ENCODE results near the gene LMBR1L. TPM values are rescaled to one million over a fixed set of nuclear protein-coding genes. Genes with fewer than 3 reads are reported as not detected.

LMBR1L gene
- 47.7 and 49.6 TPM in 2 replicates for total RNA-seq (2021; fragmentation: NEBNext Ultra II Directional; extraction: Animal tissue kit (Norgen Biotek cat#: 25700))
- polyA plus RNA-seq (2011; rRNA removed), result 36.6 and 54.6 TPM in 2 replicates
- polyA plus RNA-seq (2011; cell fraction: cytosol; rRNA removed), result 42.5 TPM
- polyA plus RNA-seq (2011; cell fraction: nucleus; rRNA removed), result 180 TPM
- 30.8 to 52.0 TPM (median 47.4 TPM) in 4 replicates for polyA plus RNA-seq (2012, experiment 1 of 2)
- polyA plus RNA-seq (2012, experiment 2 of 2), result 37.8 TPM
- 30.1 TPM for polyA plus RNA-seq (2013, experiment 1 of 2)
- 33.4 TPM for polyA plus RNA-seq (2013, experiment 2 of 2)
- polyA minus RNA-seq (2011; rRNA and poly(A)+ RNA removed), result 99.6 and 107 TPM in 2 replicates
- 35.4 TPM for polyA minus RNA-seq (2011; cell fraction: cytosol; rRNA and poly(A)+ RNA removed)
- polyA minus RNA-seq (2011; cell fraction: nucleus; rRNA and poly(A)+ RNA removed), result 78.7 TPM
- long read RNA-seq, experiment 1, transcript LMBR1L-201 (17 exons, 2,934 nt), result major isoform, 5 of 11 reads
- long read RNA-seq, experiment 1, partial matches to known transcripts, result 2 of 11 reads
- long read RNA-seq, experiment 1, other reads (novel, unspliced or antisense), result 4 of 11 reads
- long read RNA-seq, experiment 2, transcript LMBR1L-201 (17 exons, 2,934 nt), result major isoform, 6 of 14 reads
- long read RNA-seq, experiment 2, partial matches to known transcripts, result 2 of 14 reads
- long read RNA-seq, experiment 2, other reads (novel, unspliced or antisense), result 6 of 14 reads

DNA sequence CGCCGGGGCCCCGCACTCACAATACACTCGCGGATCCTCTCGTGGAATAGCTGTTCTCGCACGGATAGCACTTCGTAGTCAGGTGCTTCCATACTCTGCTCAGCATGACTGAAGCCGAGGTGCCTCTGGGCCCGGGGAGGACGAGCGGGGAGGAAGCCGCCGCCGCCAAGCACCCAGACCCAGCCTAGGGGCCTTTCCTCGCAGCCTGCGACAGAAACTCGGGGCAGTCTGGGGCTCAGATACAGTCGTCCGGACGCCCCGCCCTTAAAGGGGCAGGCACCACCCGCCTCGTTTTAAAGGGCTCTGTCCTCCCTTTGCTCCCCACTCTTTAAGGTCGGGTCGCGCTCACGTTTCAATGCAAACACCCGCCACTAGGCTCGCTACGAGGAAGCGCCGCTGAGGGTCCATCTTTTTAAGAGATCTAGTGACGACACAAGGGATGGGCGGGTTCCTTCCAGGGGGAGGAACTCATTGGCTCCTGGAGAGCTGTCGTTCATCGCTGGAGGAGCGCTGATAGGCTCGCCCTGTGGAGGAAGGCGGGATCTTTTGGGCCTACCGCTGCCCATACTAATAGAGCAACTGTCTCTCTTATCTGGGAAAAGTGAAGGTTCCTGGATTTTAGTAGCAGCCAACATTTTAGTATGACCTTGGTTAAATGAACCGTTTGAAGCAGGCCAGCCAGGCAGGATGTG lies at the start of gene LMBR1L:
TSS of gene LMBR1L (minus strand) at position 384 of the 692 bp plus-strand sequence. CDS start at position 92, 292 bp downstream.
- H3K4me1 ChIP-seq (replicated peaks in 1 of 4; ENCODE audit: control insufficient read depth in 3 of 4, insufficient read depth in 4 of 4, low read length in 3 of 4), result peaks cover 0 to 10% (median 2%) of the 10 kb centered on the region in 4 experiments; a peak in 3 of 7 replicates
- peak within 1 kb of the TSS; percentile 49 for H3K56ac ChIP-seq (replicated peaks; ENCODE audit: insufficient read length, low read depth, low read length)
- CTCF ChIA-PET (ENCODE audit: partially characterized antibody), result interaction anchor here (0.7 to 16.2 kb wide), 9 partner anchors 10 to 238 kb away, joined by 3 to 235 read pairs (median 18); partner anchors contain the start of genes DHH, RHEBL1 and TUBA1B
- H3K79me2 ChIP-seq (ENCODE audit: control insufficient read depth in 1 of 2, insufficient read depth in 2 of 2, low read length in 2 of 2), result peaks cover 0 to 20% of the 10 kb centered on the region in 2 experiments; a peak in 2 of 4 replicates
- no peak within 1 kb of the TSS for H2BK20ac ChIP-seq (ENCODE audit: low read length)
- no peak within 1 kb of the TSS for H2BK15ac ChIP-seq (ENCODE audit: low read length)
- H3K4me2 ChIP-seq (ENCODE audit: insufficient read depth in 1 of 2, low read depth in 2 of 2, low read length in 2 of 2), result peak within 1 kb of the TSS; percentile 66 to 77
- no peaks in the 10 kb centered on the region for H3K36me3 ChIP-seq (ENCODE audit: control insufficient read depth in 2 of 4, insufficient read depth in 4 of 4, low read length in 3 of 4)
- H4K20me1 ChIP-seq (replicated peaks in 1 of 2; ENCODE audit: control insufficient read depth in 1 of 2, insufficient read depth in 2 of 2, low read length in 2 of 2), result peaks cover 3 to 16% of the 10 kb centered on the region in 2 experiments
- no peaks in the 10 kb centered on the region for H3K9me3 ChIP-seq (ENCODE audit: insufficient read depth in 2 of 2, low read depth in 1 of 2, low read length in 1 of 2)
- H2BK5ac ChIP-seq (ENCODE audit: low read depth, low read length), result peak within 1 kb of the TSS; percentile 79; the same call in 1 of the 2 replicates
- WGBS, 2 experiments (ENCODE audit: extremely low coverage in 1 of 2, insufficient coverage in 1 of 2, insufficient read length in 1 of 2, insufficient replicate concordance in 2 of 2, low coverage in 1 of 2, low lambda C conversion rate in 2 of 2, missing lambda C conversion rate in 1 of 2), result 2% methylated on average over 40 of the region's 43 CpGs; no CpG with 5 or more reads in 1 of the 2 experiments
- H3K27ac ChIP-seq (ENCODE audit: low read depth, low read length), result peak within 1 kb of the TSS; percentile 55; the same call in 1 of the 2 replicates
- peak within 1 kb of the TSS; percentile 89; the same call in 1 of the 2 replicates for H2AFZ ChIP-seq (ENCODE audit: low read length)
- peak within 1 kb of the TSS; percentile 53 for H3K18ac ChIP-seq (ENCODE audit: extremely low read depth, low read length)
- peak within 1 kb of the TSS; percentile 54 to 78 (median 74) for H3K9ac ChIP-seq (replicated peaks in 1 of 4; ENCODE audit: extremely low read depth in 1 of 4, low read depth in 3 of 4, low read length in 3 of 4)
- peaks cover 14% of the 10 kb centered on the region; the same call in 1 of the 2 replicates for H3K79me1 ChIP-seq (ENCODE audit: low read depth, low read length)
- no peak within 1 kb of the TSS for H2BK120ac ChIP-seq (replicated peaks; ENCODE audit: low read depth, low read length)
- FAIRE-seq (peak; percentile 66), DNase-seq (ENCODE audit: low read depth in 1 of 2, low spot score in 2 of 2) (peak; percentile 90 to 93)
- peak within 1 kb of the TSS; percentile 57 for H4K5ac ChIP-seq (ENCODE audit: insufficient read length, low read depth, low read length)
- no peak within 1 kb of the TSS for H3K14ac ChIP-seq (ENCODE audit: insufficient read length)
- H2AK5ac ChIP-seq (ENCODE audit: low read depth, low read length), result no peak within 1 kb of the TSS
- H4K91ac ChIP-seq (replicated peaks; ENCODE audit: insufficient read length, low read length), result peak within 1 kb of the TSS; percentile 72
- peak within 1 kb of the TSS; percentile 74 to 99 (median 92) for H3K4me3 ChIP-seq (ENCODE audit: extremely low read depth in 1 of 4, insufficient read depth in 2 of 4, low read depth in 3 of 4, low read length in 4 of 4)
- peak within 1 kb of the TSS; percentile 82; the same call in 1 of the 2 replicates for H4K8ac ChIP-seq (ENCODE audit: extremely low read depth, insufficient read depth, low read length)
- POLR2A ChIA-PET (ENCODE audit: partially characterized antibody), result interaction anchor here (0.6 to 4.4 kb wide), 13 partner anchors 10 to 154 kb away, joined by 3 to 51 read pairs (median 5); partner anchors contain the start of genes DHH, KMT2D, TUBA1A and TUBA1B
- no peak within 1 kb of the TSS for H3K4ac ChIP-seq (replicated peaks; ENCODE audit: insufficient read length, low read depth, low read length)
- H3K27me3 ChIP-seq (replicated peaks in 1 of 4; ENCODE audit: control insufficient read depth in 3 of 4, extremely low read depth in 1 of 4, insufficient read depth in 3 of 4, low read length in 3 of 4), result no peaks in the 10 kb centered on the region
- H3K23me2 ChIP-seq (ENCODE audit: low read depth, low read length), result peaks cover 9% of the 10 kb centered on the region; the same call in 1 of the 2 replicates
- no peak within 1 kb of the TSS for H2BK12ac ChIP-seq (ENCODE audit: low read depth, low read length)
- H3K23ac ChIP-seq (ENCODE audit: insufficient read length), result no peak within 1 kb of the TSS
- TF ChIP-seq ASH2L (IDR thresholded peaks at IDR 0.05; ENCODE audit: low read length) (no peak), CHD1 (IDR thresholded peaks at IDR 0.05; ENCODE audit: low read depth, low read length) (no peak), RBBP5 (IDR thresholded peaks at IDR 0.05; ENCODE audit: borderline replicate concordance, low read depth, low read length) (peak; percentile 54; the same call in 1 of the 2 replicates), CBX8 (IDR thresholded peaks at IDR 0.05; ENCODE audit: borderline replicate concordance, low read depth, low read length) (no peak), MAX (IDR thresholded peaks at IDR 0.05) (no peak; the same call in 1 of the 2 replicates), SAP30 (IDR thresholded peaks at IDR 0.05; ENCODE audit: insufficient read depth, insufficient replicate concordance, low read length) (peak; percentile 45), PHF8 (conservative IDR thresholded peaks at IDR 0.05; ENCODE audit: low read depth, low read length) (peak; percentile 41)

Measured in H1 (cell line).